SKM-1 (cell line): ENCODE results near the gene PIAS2.
"Not testable (repeated sequence)": the region's sequence is repeated elsewhere in the genome, so short reads cannot be mapped to it uniquely, and the experiment has no call there.

Source experiments
- DNase-seq: peaks from one replicate; lab custom pipeline; 2025; ENCODE audit not compliant: unreplicated experiment; lab: John Stamatoyannopoulos, UW

PIAS2 gene

DNA sequence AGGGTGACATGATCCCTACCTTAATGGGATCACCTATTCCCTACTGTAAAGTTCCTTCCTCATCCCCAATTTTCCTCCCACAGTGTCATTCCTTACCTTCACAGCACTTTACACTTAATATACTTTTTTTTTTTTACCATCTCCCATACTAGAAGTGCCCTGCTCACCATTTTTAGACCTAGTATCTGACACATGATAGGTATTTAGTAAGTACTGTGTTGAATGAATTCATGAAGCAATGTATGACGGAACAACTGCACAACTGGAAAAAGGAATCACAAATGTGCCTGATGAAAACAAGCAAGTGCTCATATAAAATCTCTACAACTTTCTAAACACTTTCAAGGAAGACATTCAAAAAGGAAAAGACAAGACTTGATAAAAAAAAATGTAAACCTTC, 83.4 kb downstream of the PIAS2 start:
- DNase-seq = no peak

- DNase-seq = no peak
Measured at GRCh38 chr18:46832849-46833248, 84.5 kb downstream of the PIAS2 start.

DNA sequence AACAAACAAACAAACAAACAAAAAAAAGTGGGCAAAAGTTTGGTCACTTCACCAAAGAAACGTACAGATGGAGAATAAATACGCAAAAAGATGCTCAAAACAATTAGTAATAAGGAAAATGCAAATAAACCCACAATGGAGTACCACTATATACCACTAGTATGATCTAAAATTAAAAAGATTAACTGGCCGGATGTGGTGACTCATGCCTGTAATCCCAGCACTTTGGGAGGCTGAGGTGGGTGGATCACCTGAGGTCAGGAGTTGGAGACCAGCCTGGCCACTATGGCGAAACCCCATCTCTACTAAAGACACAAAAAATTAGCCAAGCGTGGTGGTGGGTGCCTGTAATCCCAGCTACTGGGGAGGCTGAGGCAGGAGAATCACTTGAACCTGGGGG, 84.9 kb downstream of the PIAS2 start:
- DNase-seq = not testable (repeated sequence)

DNA sequence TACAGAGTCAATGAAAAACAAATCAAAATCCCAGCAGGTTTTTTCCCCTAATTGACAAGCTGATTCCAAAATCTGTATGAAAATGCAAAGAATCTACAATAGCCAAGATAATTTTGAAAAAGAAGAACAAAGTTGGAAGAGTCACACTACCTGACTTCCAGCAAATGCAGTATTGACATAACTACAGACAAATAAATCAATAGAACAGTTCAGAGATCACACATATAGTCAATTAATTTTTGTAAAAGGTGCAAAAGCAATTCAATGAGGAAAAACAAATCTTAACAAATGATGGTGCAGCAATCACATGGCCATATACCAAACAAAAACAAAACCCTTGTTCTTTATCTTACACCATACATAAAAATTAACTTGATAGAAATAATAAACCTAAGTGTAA, 85.9 kb downstream of the PIAS2 start:
- no peak for DNase-seq

- no peak for DNase-seq
Measured at GRCh38 chr18:46830633-46831032, 86.7 kb downstream of the PIAS2 start.

DNA sequence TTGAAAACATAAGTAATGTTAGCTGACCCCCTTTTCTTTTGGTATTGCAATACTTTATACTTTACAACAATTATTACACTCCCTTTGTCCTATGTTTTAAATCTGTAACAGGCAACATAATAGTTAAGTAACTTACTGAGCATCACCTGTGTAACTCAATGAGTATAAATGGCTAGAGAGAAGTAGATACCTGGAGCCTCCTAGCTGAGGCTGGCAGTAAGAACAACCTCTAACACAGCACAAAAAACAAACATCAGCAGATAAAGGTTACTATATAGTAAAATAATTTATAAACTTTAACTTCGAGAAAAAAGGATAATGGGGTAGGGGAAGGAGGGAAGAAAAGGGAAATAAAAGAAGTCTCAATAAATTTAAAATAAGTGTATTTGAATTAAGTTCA, 87.4 kb downstream of the PIAS2 start:
- DNase-seq = no peak

DNA sequence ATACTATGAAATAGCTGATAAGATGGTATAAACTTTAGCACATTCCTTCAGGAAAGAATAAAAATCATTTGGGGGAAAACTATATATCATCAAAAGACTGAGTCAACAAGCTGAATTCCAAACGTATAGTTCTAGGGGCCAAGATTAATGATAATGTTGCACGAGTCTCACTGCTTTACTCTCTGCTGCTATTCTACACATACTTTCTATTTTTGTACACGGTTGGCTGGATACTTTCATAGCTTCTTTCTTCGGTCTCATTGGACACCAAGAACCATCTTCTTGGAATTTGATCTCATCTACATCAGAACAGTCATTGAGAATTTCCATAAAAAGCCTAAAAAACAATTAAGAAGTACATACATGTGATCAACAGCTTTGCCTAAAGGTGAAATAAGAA, 87.8 kb downstream of the PIAS2 start:
- no peak for DNase-seq

DNA sequence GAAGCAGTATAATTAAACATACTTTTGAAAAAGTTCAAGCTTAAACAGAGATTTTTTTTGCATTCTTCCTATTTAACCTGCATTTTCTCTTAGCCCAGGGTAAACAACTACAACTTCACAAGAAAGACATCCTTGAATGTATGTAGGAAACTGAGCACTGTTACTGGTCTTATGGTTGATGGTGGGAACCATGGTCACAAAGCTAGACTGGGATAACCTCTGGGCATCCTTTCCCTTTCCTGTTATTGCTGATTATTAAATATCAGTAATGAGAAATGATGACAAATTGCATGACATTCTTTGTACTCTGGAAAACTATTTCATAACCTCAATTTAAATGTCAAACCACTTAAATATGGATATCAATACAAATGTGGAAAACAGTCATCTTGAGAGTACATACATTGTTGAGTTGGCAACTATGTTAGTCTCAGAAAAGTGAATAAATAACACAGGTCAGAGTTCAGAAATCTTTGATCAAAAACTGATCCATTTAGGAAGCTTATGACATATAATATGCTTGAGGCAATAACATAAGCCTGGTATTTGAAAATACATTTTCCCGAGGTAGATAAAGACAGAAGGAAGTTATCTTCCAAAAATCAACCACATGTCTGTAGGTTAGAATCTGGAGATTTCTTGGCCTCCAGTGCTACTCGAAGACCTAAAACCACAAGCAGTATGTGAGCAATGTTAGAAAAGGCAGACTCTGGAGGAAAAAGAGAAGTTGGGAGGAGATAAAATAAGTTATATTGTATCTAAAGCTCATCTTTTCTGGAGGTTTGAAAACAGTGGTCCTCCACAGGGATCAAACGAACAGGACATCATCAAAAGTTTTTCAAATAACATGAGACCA, 95.2 kb downstream of the PIAS2 start:
- DNase-seq = no peak

DNA sequence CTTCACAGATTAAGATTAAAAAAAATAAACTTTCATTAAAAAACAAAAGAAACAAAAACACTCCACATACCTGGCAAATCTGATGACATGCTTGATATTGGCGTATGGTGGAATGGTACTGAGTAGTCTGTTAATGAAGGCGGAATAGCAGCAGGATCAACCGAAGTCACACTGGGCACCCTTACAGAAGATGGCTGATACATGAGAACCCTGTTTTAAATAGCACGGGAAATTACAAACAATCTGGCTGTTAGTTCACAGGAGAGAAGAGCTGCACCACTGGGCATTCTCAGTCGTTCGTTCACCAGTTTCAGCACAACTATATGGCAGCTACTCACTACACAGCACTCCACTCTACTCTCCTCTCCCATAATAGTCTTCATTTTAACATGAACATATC, 96.4 kb downstream of the PIAS2 start:
- DNase-seq = no peak

- DNase-seq = no peak
Measured at GRCh38 chr18:46815661-46816060, 101.6 kb downstream of the PIAS2 start.

- DNase-seq = no peak
Measured at GRCh38 chr18:46814399-46814798, 102.9 kb downstream of the PIAS2 start.

DNA sequence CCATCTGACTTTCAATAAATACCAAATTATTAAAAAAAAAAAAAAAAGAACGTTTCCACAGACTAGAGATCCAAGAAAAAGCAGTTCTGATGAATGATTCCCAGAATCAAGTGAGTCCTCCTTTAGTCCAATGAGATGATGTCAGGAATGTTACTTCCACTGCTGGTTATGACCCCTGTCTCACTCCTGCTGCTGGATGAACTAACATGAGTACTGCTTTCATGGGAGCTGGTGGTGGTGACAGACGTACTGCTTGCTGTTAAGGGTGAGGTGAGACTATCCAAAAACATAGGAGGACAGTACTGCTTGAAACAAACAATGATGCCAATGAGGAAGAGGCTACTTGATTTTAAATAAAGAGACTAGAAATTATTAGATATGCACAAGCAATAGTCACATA, 105.0 kb downstream of the PIAS2 start:
- DNase-seq = no peak

GRCh38 chr18:46810481-46811000, 106.8 kb downstream of the PIAS2 start:
- no peak for DNase-seq

DNA sequence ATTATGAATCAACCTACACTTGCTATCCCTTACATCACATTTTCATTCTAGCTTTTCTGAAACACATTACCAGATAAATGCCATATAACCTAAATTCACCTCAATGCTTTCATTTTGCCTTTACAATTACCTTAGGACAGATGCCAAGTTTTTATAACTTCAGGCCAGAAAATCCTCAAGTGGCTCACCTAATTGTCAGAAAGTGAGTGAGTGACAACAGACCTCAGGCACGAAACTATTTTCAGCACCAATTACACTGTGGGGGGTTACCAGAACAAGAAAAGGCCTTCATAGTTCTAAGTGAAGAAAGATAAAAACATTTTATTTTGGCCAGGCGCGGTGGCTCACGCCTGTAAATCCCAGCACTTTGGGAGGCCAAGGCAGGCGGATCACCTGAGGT, 108.2 kb downstream of the PIAS2 start:
- DNase-seq = no peak

GRCh38 chr18:46795945-46796344, 121.4 kb downstream of the PIAS2 start:
- not testable (repeated sequence) for DNase-seq

DNA sequence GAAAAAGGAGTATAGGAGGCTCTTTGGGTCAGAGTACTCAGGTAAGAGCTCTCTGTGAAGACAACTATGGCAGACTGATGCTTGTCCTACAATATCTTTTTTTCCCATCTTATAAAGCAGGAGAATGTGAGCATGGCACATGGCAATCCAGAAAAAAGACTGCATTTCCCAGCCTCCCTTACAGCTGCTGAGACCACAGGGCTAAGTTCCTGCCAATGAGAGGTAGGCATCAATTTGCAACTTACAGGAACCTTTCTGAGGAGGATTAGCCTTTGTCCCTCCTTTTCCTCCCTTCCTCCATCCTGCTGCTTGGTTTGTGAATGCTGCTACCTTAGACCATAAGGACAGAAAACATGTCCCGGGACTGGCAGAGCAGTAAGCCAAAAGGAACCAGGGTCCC, 122.7 kb downstream of the PIAS2 start:
- no peak for DNase-seq

- no peak for DNase-seq
Measured at GRCh38 chr18:46793565-46793964, 123.7 kb downstream of the PIAS2 start.

GRCh38 chr18:46789088-46789487, 128.2 kb downstream of the PIAS2 start:
- DNase-seq = no peak

- DNase-seq = no peak
Measured at GRCh38 chr18:46787674-46788073, 129.6 kb downstream of the PIAS2 start.

DNA sequence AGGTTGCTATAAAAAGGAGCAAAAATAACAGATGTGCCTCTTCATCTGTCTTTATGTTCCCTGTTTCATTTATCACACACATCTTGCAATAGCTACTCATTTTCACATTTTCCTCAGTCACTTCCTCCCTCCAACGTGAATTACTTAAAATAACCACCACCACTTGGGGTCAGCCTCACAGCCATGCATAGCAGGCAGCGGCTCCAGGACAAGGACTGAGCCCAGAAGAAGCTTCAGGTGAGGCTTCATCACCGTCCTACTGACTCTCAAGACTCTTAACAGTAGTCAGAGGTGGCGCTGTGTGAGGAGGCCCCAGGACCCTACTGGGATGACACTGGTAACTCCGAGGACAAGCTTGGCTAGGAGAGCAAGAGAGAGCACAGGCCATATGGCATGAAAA, 144.9 kb downstream of the PIAS2 start:
- DNase-seq = peak; percentile 17

DNA sequence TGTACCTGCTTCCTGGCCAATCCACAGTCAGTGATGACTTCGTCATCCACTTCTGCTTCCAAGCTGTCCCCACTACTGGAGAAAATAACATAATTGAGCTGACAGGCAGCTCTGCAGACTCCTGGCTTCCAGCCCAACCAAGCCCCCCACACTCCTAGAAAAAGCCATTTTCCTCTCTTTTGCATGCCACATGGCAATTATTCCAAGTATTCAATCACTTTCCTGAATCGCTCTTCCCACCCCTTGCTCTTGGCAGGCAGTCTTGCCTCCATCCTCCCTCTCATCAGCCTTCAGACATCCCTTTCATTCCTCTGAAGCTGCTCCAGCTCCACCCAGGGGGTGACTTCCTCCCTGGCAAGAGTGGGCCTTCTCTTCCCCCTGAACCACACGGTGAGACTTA, 146.2 kb downstream of the PIAS2 start:
- DNase-seq = no peak

- no peak for DNase-seq
Measured at GRCh38 chr18:46770708-46771107, 146.6 kb downstream of the PIAS2 start.
